Glutamatergic neuron (in vitro differentiated cells): ENCODE measurements around the gene ENTPD2. TPM values are rescaled to one million over a fixed set of nuclear protein-coding genes. Genes with fewer than 3 reads are reported as not detected.

Experiments used
- DNase-seq: peaks from one replicate; pipeline ENCODE4 v3.0.0; 2022
- H3K27ac Mint-ChIP-seq: one replicate; pipeline ENCODE4 v1.8.0; 2020; ENCODE audit warnings: mild to moderate bottlenecking, mixed read lengths, inconsistent platforms; ENCODE audit not compliant: unreplicated experiment
- H3K27me3 Mint-ChIP-seq: one replicate; pipeline ENCODE4 v1.8.0; 2020; ENCODE audit warnings: mild to moderate bottlenecking, moderate library complexity, mixed read lengths, inconsistent platforms; ENCODE audit not compliant: unreplicated experiment
- H3K36me3 Mint-ChIP-seq: one replicate; pipeline ENCODE4 v1.8.0; 2020; ENCODE audit warnings: mild to moderate bottlenecking, mixed read lengths, inconsistent platforms; ENCODE audit not compliant: unreplicated experiment
- H3K4me1 Mint-ChIP-seq: one replicate; pipeline ENCODE4 v1.8.0; 2020; ENCODE audit warnings: mild to moderate bottlenecking, low read depth, mixed read lengths, inconsistent platforms; ENCODE audit not compliant: unreplicated experiment
- H3K4me3 Mint-ChIP-seq: one replicate; pipeline ENCODE4 v1.8.0; 2020; ENCODE audit warnings: mild to moderate bottlenecking, mixed read lengths, inconsistent platforms; ENCODE audit not compliant: unreplicated experiment
- H3K9me3 Mint-ChIP-seq: one replicate; pipeline ENCODE4 v1.8.0; 2020; ENCODE audit warnings: mild to moderate bottlenecking, moderate library complexity, mixed read lengths, inconsistent platforms; ENCODE audit not compliant: unreplicated experiment
- CTCF ChIP-seq: fragments of 200-600 bp; sonication (generic); IDR thresholded peaks from one replicate; pipeline ENCODE4 v1.5.0; 2021; ENCODE audit not compliant: partially characterized antibody, unreplicated experiment
- total RNA-seq: library from RNA; stranded (reverse); fragmentation: NEBNext Ultra II Directional; extraction: Animal tissue kit (Norgen Biotek cat#: 25700); gene quantifications from one replicate; pipeline ENCODE4 v1.2.1, GENCODE V29; 2021; ENCODE audit not compliant: unreplicated experiment

ENTPD2 gene
- total RNA-seq, 1 donor from 2014 or later, result 0.69 TPM

- Mint-ChIP-seq H3K9me3 (peaks cover 7% of the 10 kb centered on the region), H3K27ac (no peak overlapping the region), H3K4me1 (peaks cover 8% of the 10 kb centered on the region), H3K4me3 (no peak overlapping the region), H3K36me3 (no peaks in the 10 kb centered on the region), H3K27me3 (peaks cover 4% of the 10 kb centered on the region)
- DNase-seq, result no peak
- no peak for TF ChIP-seq CTCF
Measured at GRCh38 chr9:137066096-137066861, 12.4 kb upstream of the ENTPD2 start.

- no peak for TF ChIP-seq CTCF
- Mint-ChIP-seq H3K27ac (no peak overlapping the region), H3K4me1 (peaks cover 3% of the 10 kb centered on the region), H3K4me3 (no peak overlapping the region), H3K36me3 (no peaks in the 10 kb centered on the region), H3K9me3 (peaks cover 3% of the 10 kb centered on the region), H3K27me3 (no peaks in the 10 kb centered on the region)
- no peak for DNase-seq
Measured at GRCh38 chr9:137065336-137065967, 11.6 kb upstream of the ENTPD2 start.

- H3K27ac Mint-ChIP-seq, result no peak overlapping the region
- no peak for TF ChIP-seq CTCF
- H3K4me3 Mint-ChIP-seq, result no peak overlapping the region
- peaks cover 3% of the 10 kb centered on the region for H3K4me1 Mint-ChIP-seq
- H3K27me3 Mint-ChIP-seq, result no peaks in the 10 kb centered on the region
- H3K9me3 Mint-ChIP-seq, result peaks cover 3% of the 10 kb centered on the region
- no peaks in the 10 kb centered on the region for H3K36me3 Mint-ChIP-seq
- DNase-seq, result no peak
Measured at GRCh38 chr9:137064880-137065164, 11.0 kb upstream of the ENTPD2 start.

- peak; percentile 86 for DNase-seq
- Mint-ChIP-seq H3K4me3 (no peak overlapping the region), H3K27me3 (no peaks in the 10 kb centered on the region)
Measured at GRCh38 chr9:137064027-137064879, 10.4 kb upstream of the ENTPD2 start.

More at GRCh38 chr9:137064027-137064879, 10.4 kb upstream of the ENTPD2 start:
- Mint-ChIP-seq H3K36me3 (no peaks in the 10 kb centered on the region), H3K4me1 (peaks cover 3% of the 10 kb centered on the region), H3K27ac (no peak overlapping the region), H3K9me3 (peaks cover 3% of the 10 kb centered on the region)
- TF ChIP-seq CTCF, result peak; percentile 98
